ENCODE measurements around the gene NLGN2.

NLGN2 gene

GRCh38 chr17:7391307-7391706 is 16.3 kb upstream of the NLGN2 start:
- in situ Hi-C loops (cut with HindIII; ENCODE audit: low sequenced_read_pairs) = no loop called here

- in situ Hi-C loops (cut with HindIII; ENCODE audit: low sequenced_read_pairs) = no loop called here
Measured at GRCh38 chr17:7392696-7393612, 14.7 kb upstream of the NLGN2 start.

- in situ Hi-C loops (cut with HindIII; ENCODE audit: low sequenced_read_pairs) = no loop called here
Measured at GRCh38 chr17:7393613-7394451, 13.8 kb upstream of the NLGN2 start.

- in situ Hi-C loops (cut with HindIII; ENCODE audit: low sequenced_read_pairs) = no loop called here
Measured at GRCh38 chr17:7394452-7395191, 13.0 kb upstream of the NLGN2 start, which contains the start of gene PLSCR3. TSS of gene PLSCR3 (minus strand) at chr17:7394525. CDS start at chr17:7394110, 415 bp downstream.

- in situ Hi-C loops (cut with HindIII; ENCODE audit: low sequenced_read_pairs) = no loop called here
Measured at GRCh38 chr17:7396147-7396546, 11.5 kb upstream of the NLGN2 start.

- in situ Hi-C loops (cut with HindIII; ENCODE audit: low sequenced_read_pairs) = no loop called here
Measured at GRCh38 chr17:7398612-7399011, 9.0 kb upstream of the NLGN2 start.

GRCh38 chr17:7403043-7403726 is 4.5 kb upstream of the NLGN2 start:
- in situ Hi-C loops (cut with HindIII; ENCODE audit: low sequenced_read_pairs) = no loop called here

GRCh38 chr17:7403727-7403976 is 4.0 kb upstream of the NLGN2 start:
- in situ Hi-C loops (cut with HindIII; ENCODE audit: low sequenced_read_pairs) = no loop called here

- in situ Hi-C loops (cut with HindIII; ENCODE audit: low sequenced_read_pairs) = no loop called here
Measured at GRCh38 chr17:7403977-7404736, 3.5 kb upstream of the NLGN2 start, which contains the start of gene TMEM256. TSS of gene TMEM256 (minus strand) at chr17:7404097. CDS start at chr17:7404084, 13 bp downstream.

- in situ Hi-C loops (cut with HindIII; ENCODE audit: low sequenced_read_pairs) = no loop called here
Measured at GRCh38 chr17:7404737-7405349, 2.8 kb upstream of the NLGN2 start.

GRCh38 chr17:7405350-7406234 is 2.1 kb upstream of the NLGN2 start:
- in situ Hi-C loops (cut with HindIII; ENCODE audit: low sequenced_read_pairs) = no loop called here

GRCh38 chr17:7406235-7406825 is 1.3 kb upstream of the NLGN2 start:
- in situ Hi-C loops (cut with HindIII; ENCODE audit: low sequenced_read_pairs) = no loop called here

GRCh38 chr17:7407082-7407481 is 563 bp upstream of the NLGN2 start:
- in situ Hi-C loops (cut with HindIII; ENCODE audit: low sequenced_read_pairs) = no loop called here

- in situ Hi-C loops (cut with HindIII; ENCODE audit: low sequenced_read_pairs) = no loop called here
Measured at GRCh38 chr17:7408252-7408727, 645 bp downstream of the NLGN2 start.

GRCh38 chr17:7408863-7409262 is 1.2 kb downstream of the NLGN2 start:
- in situ Hi-C loops (cut with HindIII; ENCODE audit: low sequenced_read_pairs) = no loop called here

GRCh38 chr17:7409716-7410115 is 2.1 kb downstream of the NLGN2 start:
- in situ Hi-C loops (cut with HindIII; ENCODE audit: low sequenced_read_pairs) = no loop called here

GRCh38 chr17:7410634-7411426 is 3.2 kb downstream of the NLGN2 start:
- in situ Hi-C loops (cut with HindIII; ENCODE audit: low sequenced_read_pairs) = no loop called here

All from DLD1 (cell line).